SH-SY5Y (cell line): ENCODE data around the gene NMNAT3.

ENCODE experiments used
- GATA2 ChIP-seq: IDR thresholded peaks from 2 replicates; pipeline ENCODE4 v1.6.1; 2011; ENCODE audit warnings: mild to moderate bottlenecking, low read depth, low read length
- GATA3 ChIP-seq: IDR thresholded peaks from 2 replicates; pipeline ENCODE4 v1.6.1; 2011; ENCODE audit warnings: low read depth, mild to moderate bottlenecking, low read length, moderate library complexity

DNA sequence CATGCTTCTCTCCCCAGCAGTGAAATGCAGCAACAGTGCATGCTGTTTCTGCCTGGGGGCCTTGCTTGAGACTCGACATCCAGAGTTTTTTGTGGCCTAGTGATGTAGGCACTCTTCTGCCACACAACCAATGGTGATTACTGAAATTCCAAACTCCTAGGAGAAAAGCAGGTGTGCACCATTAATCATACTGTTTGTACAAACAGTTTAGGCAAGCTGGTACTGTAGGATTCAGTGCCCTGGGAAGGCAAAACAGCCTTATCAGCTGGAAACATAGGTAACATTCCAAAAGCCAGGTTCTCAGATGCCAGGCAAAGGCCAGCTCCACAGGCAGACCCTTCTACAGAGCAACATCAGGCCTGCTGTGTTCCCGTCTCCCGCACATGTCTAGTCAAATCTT, 120.7 kb downstream of the NMNAT3 start:
- TF ChIP-seq GATA3 = no peak
- TF ChIP-seq GATA2 = no peak
